ENCODE measurements around the gene LIF. TPM values are rescaled to one million over a fixed set of nuclear protein-coding genes. Genes with fewer than 3 reads are reported as not detected.
"Not testable (repeated sequence)": the region's sequence is repeated elsewhere in the genome, so short reads cannot be mapped to it uniquely, and the experiment has no call there.

Gene LIF
- total and polyA plus RNA-seq, 4 donors: 0.77 to 26.1 (median 5.1) TPM

DNA sequence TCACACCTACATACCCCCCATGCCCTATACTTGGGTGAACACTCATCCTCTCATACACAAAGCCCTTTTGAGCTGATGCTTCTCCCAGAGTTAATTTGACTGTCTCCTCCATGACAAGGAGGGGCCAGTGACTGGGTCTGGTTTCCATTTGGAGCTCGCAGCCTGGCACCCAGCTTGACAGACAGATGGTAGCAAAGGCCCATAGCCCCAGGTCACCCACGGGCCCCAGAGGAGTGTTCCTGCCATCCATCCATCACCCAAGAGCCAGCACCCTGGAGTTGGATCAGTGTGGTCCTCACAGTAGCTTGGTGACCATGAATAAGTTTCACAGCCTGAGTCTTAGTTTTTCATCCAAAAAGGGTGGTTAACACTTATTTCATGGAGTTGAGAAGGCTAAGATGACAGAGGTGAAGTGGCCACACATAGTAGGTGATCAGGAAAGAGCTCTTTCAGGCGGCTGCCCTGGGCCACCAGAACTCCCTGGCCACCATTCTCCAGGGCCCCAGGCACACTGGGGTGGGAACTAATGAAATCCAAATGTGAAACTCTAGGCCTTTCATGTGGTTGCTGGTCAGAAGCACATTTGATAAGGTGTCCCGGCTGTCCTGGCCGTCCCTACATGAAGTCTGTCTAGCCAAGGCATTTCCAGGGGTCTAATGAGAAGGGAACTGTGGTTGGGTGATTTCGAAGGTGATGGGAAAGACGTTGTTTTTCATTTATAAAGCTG is 42.4 kb downstream of the LIF start:
- TF ChIP-seq CTCF (IDR thresholded peaks at IDR 0.05; ENCODE audit: control extremely low read depth, extremely low read depth): no peak
- Histone ChIP-seq H3K27ac (ENCODE audit: low read depth in 1 of 2, low read length in 1 of 2) (peak overlapping the region in 1 of 2 donors; percentile 13), H3K4me3 (no peak overlapping the region), H3K9me3 (ENCODE audit: control insufficient read depth in 4 of 4, insufficient read depth in 3 of 4, low read length in 3 of 4) (peaks cover 0 to 2% (median 0%) of the 10 kb centered on the region in 4 donors), H3K27me3 (ENCODE audit: control insufficient read depth in 3 of 3, insufficient read depth in 3 of 3, low read length in 2 of 3) (peaks cover 0 to 5% (median 0%) of the 10 kb centered on the region in 3 donors), H3K36me3 (ENCODE audit: control insufficient read depth in 4 of 4, insufficient read depth in 4 of 4, low read length in 4 of 4) (no peaks in the 10 kb centered on the region), H3K9ac (ENCODE audit: insufficient read depth in 1 of 2, low read length in 2 of 2) (no peak overlapping the region), H3K4me1 (ENCODE audit: control insufficient read depth in 5 of 5, insufficient read depth in 5 of 5, low read length in 5 of 5) (peaks cover 0 to 42% (median 14%) of the 10 kb centered on the region in 5 donors)
- WGBS, 2 donors: 77 to 88% methylated on average over 7 of the region's 7 CpGs
- ATAC-seq (ENCODE audit: insufficient read depth, low FRiP score) (no peak), DNase-seq (no peak)

GRCh38 chr22:30202531-30203006 is 44.0 kb downstream of the LIF start:
- H3K4me3 ChIP-seq: no peak overlapping the region
- WGBS, 2 donors: 54 to 76% methylated on average over 9 of the region's 9 CpGs
- DNase-seq (peak in 2 of 3 donors; percentile 39 to 52), ATAC-seq (ENCODE audit: insufficient read depth, low FRiP score) (peak; percentile 47)
- H3K27me3 ChIP-seq (ENCODE audit: control insufficient read depth in 3 of 3, insufficient read depth in 3 of 3, low read length in 2 of 3): peaks cover 0 to 5% (median 0%) of the 10 kb centered on the region in 3 donors
- peaks cover 0 to 36% (median 3%) of the 10 kb centered on the region in 5 donors for H3K4me1 ChIP-seq (ENCODE audit: control insufficient read depth in 5 of 5, insufficient read depth in 5 of 5, low read length in 5 of 5)
- H3K27ac ChIP-seq (ENCODE audit: low read depth in 1 of 2, low read length in 1 of 2): peak overlapping the region in 1 of 2 donors; percentile 62
- no peaks in the 10 kb centered on the region for H3K36me3 ChIP-seq (ENCODE audit: control insufficient read depth in 4 of 4, insufficient read depth in 4 of 4, low read length in 4 of 4)
- no peak for TF ChIP-seq CTCF (IDR thresholded peaks at IDR 0.05; ENCODE audit: control extremely low read depth, extremely low read depth)
- H3K9ac ChIP-seq (ENCODE audit: insufficient read depth in 1 of 2, low read length in 2 of 2): no peak overlapping the region
- peaks cover 0 to 2% (median 0%) of the 10 kb centered on the region in 4 donors for H3K9me3 ChIP-seq (ENCODE audit: control insufficient read depth in 4 of 4, insufficient read depth in 3 of 4, low read length in 3 of 4)

DNA sequence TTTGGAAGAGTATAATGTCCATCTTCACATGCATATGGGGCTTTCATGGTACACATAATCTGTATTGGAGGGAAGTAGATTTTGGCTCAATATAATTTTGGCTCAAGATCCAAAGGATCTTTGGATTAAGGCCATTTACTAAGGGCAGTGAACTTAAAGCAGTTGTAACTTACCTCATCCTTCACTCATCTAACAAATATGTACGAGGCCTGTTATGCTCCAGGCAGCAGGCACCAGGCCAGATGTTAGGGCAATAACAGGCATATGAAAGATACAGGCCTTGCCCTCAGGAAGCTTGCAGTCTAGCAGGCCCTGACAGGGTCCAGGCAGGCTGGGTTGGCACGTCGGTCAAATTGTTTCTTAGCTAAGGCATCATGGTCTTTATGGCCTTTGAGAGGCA is 44.6 kb downstream of the LIF start:
- peaks cover 2 to 42% (median 4%) of the 10 kb centered on the region in 5 donors for H3K4me1 ChIP-seq (ENCODE audit: control insufficient read depth in 5 of 5, insufficient read depth in 5 of 5, low read length in 5 of 5)
- H3K27ac ChIP-seq (ENCODE audit: low read depth in 1 of 2, low read length in 1 of 2): peak overlapping the region in 1 of 2 donors; percentile 48
- H3K9ac ChIP-seq (ENCODE audit: insufficient read depth in 1 of 2, low read length in 2 of 2): no peak overlapping the region
- peaks cover 0 to 2% (median 0%) of the 10 kb centered on the region in 4 donors for H3K9me3 ChIP-seq (ENCODE audit: control insufficient read depth in 4 of 4, insufficient read depth in 3 of 4, low read length in 3 of 4)
- H3K27me3 ChIP-seq (ENCODE audit: control insufficient read depth in 3 of 3, insufficient read depth in 3 of 3, low read length in 2 of 3): peaks cover 0 to 5% (median 0%) of the 10 kb centered on the region in 3 donors
- H3K36me3 ChIP-seq (ENCODE audit: control insufficient read depth in 4 of 4, insufficient read depth in 4 of 4, low read length in 4 of 4): no peaks in the 10 kb centered on the region
- H3K4me3 ChIP-seq: no peak overlapping the region
- DNase-seq (peak in 2 of 3 donors; percentile 82 to 84), ATAC-seq (ENCODE audit: insufficient read depth, low FRiP score) (no peak)
- TF ChIP-seq CTCF (IDR thresholded peaks at IDR 0.05; ENCODE audit: control extremely low read depth, extremely low read depth): no peak
- 81 to 92% methylated on average over 3 of the region's 3 CpGs for WGBS, 2 donors

DNA sequence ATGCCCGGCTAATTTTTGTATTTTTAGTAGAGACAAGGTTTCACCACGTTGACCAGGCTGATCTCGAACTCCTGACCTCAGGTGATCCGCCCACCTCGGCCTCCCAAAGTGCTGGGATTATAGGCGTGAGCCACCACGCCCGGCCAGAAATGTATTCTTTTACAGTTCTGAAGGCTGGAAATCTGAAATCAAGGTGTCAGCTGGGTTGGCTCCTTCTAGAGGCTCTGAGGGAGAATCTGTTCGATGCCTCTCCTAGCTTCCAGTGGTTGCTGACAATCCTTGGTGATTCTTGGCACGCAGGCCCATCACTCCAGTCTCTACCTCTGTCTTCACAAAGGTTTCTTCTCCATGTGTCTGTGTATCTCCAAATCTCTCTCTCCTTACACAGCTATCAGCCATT is 45.7 kb downstream of the LIF start:
- not testable (repeated sequence) for H3K4me3 ChIP-seq; H3K9ac ChIP-seq (ENCODE audit: insufficient read depth in 1 of 2, low read length in 2 of 2); H3K36me3 ChIP-seq (ENCODE audit: control insufficient read depth in 4 of 4, insufficient read depth in 4 of 4, low read length in 4 of 4); H3K9me3 ChIP-seq (ENCODE audit: control insufficient read depth in 4 of 4, insufficient read depth in 3 of 4, low read length in 3 of 4); H3K27ac ChIP-seq (ENCODE audit: low read depth in 1 of 2, low read length in 1 of 2); DNase-seq; ATAC-seq (ENCODE audit: insufficient read depth, low FRiP score); H3K27me3 ChIP-seq (ENCODE audit: control insufficient read depth in 3 of 3, insufficient read depth in 3 of 3, low read length in 2 of 3)
- peaks cover 5 to 50% (median 12%) of the 10 kb centered on the region in 5 donors for H3K4me1 ChIP-seq (ENCODE audit: control insufficient read depth in 5 of 5, insufficient read depth in 5 of 5, low read length in 5 of 5)
- 95 to 96% methylated on average over 10 of the region's 10 CpGs for WGBS, 2 donors

Measured in lung (tissue), 12 donors.